ENCODE results near the gene KIF2C. TPM values are rescaled to one million over a fixed set of nuclear protein-coding genes. Genes with fewer than 3 reads are reported as not detected.

Gene KIF2C
- polyA plus RNA-seq, 3 donors = 0.13 to 0.29 (median 0.24) TPM

GRCh38 chr1:44717653-44718052 is 22.0 kb upstream of the KIF2C start:
- no peaks in the 10 kb centered on the region for H3K36me3 Mint-ChIP-seq
- WGBS (ENCODE audit: insufficient coverage) = no CpG with 5 or more reads among the region's 1 CpG
- Histone ChIP-seq H3K4me3 (replicated peaks in 1 of 3; ENCODE audit: low read depth in 2 of 3, low read length in 3 of 3) (no peak overlapping the region), H3K36me3 (replicated peaks in 1 of 2; ENCODE audit: control insufficient read depth in 1 of 2, insufficient read depth in 2 of 2, low read length in 2 of 2) (no peaks in the 10 kb centered on the region), H3K9ac (ENCODE audit: insufficient read depth, low read length, poor library complexity, severe bottlenecking) (no peak overlapping the region), H3K4me1 (ENCODE audit: control insufficient read depth in 1 of 2, insufficient read depth in 2 of 2, low read length in 2 of 2) (peaks cover 24 to 40% of the 10 kb centered on the region in 2 donors), H4K20me1 (ENCODE audit: insufficient read depth, low read length) (no peaks in the 10 kb centered on the region), H3K27ac (ENCODE audit: low read depth in 1 of 2, low read length in 2 of 2) (no peak overlapping the region), H3K4me2 (replicated peaks; ENCODE audit: extremely low read depth, low read length, poor library complexity, severe bottlenecking) (no peak overlapping the region), H3K9me3 (replicated peaks in 1 of 2; ENCODE audit: control insufficient read depth in 1 of 2, insufficient read depth in 1 of 2, low read length in 2 of 2) (no peaks in the 10 kb centered on the region), H3K27me3 (ENCODE audit: control insufficient read depth in 2 of 2, insufficient read depth in 2 of 2, low read length in 2 of 2) (no peaks in the 10 kb centered on the region), H3K79me2 (ENCODE audit: insufficient read depth, low read length) (no peaks in the 10 kb centered on the region), H2AFZ (ENCODE audit: insufficient read depth, low read depth, low read length, poor library complexity, severe bottlenecking) (no peak overlapping the region)
- H3K4me1 Mint-ChIP-seq = peaks cover 45% of the 10 kb centered on the region
- H3K4me3 Mint-ChIP-seq = no peak overlapping the region
- peaks cover 4 to 12% (median 4%) of the 10 kb centered on the region in 3 donors for H3K27me3 Mint-ChIP-seq (ENCODE audit: low read depth in 3 of 3)
- TF ChIP-seq CTCF (IDR thresholded peaks at IDR 0.05) = no peak
- no peak for DNase-seq
- peaks cover 0 to 2% (median 0%) of the 10 kb centered on the region in 7 donors for H3K9me3 Mint-ChIP-seq
- H3K27ac Mint-ChIP-seq = no peak overlapping the region
- intact Hi-C loops (cut with micrococcal nuclease) = no loop called here

GRCh38 chr1:44718091-44718490 is 21.5 kb upstream of the KIF2C start:
- Histone ChIP-seq H3K4me3 (replicated peaks in 1 of 3; ENCODE audit: low read depth in 2 of 3, low read length in 3 of 3) (no peak overlapping the region), H3K4me1 (ENCODE audit: control insufficient read depth in 1 of 2, insufficient read depth in 2 of 2, low read length in 2 of 2) (peaks cover 28 to 45% of the 10 kb centered on the region in 2 donors), H3K79me2 (ENCODE audit: insufficient read depth, low read length) (no peaks in the 10 kb centered on the region), H3K36me3 (replicated peaks in 1 of 2; ENCODE audit: control insufficient read depth in 1 of 2, insufficient read depth in 2 of 2, low read length in 2 of 2) (no peaks in the 10 kb centered on the region), H3K4me2 (replicated peaks; ENCODE audit: extremely low read depth, low read length, poor library complexity, severe bottlenecking) (no peak overlapping the region), H4K20me1 (ENCODE audit: insufficient read depth, low read length) (no peaks in the 10 kb centered on the region), H3K9ac (ENCODE audit: insufficient read depth, low read length, poor library complexity, severe bottlenecking) (no peak overlapping the region), H2AFZ (ENCODE audit: insufficient read depth, low read depth, low read length, poor library complexity, severe bottlenecking) (no peak overlapping the region), H3K27me3 (ENCODE audit: control insufficient read depth in 2 of 2, insufficient read depth in 2 of 2, low read length in 2 of 2) (no peaks in the 10 kb centered on the region), H3K9me3 (replicated peaks in 1 of 2; ENCODE audit: control insufficient read depth in 1 of 2, insufficient read depth in 1 of 2, low read length in 2 of 2) (no peaks in the 10 kb centered on the region), H3K27ac (ENCODE audit: low read depth in 1 of 2, low read length in 2 of 2) (no peak overlapping the region)
- H3K27me3 Mint-ChIP-seq (ENCODE audit: low read depth in 3 of 3) = peaks cover 4 to 9% (median 4%) of the 10 kb centered on the region in 3 donors
- H3K4me1 Mint-ChIP-seq = peaks cover 48% of the 10 kb centered on the region
- no peak overlapping the region for H3K4me3 Mint-ChIP-seq
- no peak overlapping the region for H3K27ac Mint-ChIP-seq
- WGBS (ENCODE audit: insufficient coverage) = 100% methylated on average over 6 of the region's 6 CpGs
- peaks cover 0 to 2% (median 0%) of the 10 kb centered on the region in 7 donors for H3K9me3 Mint-ChIP-seq
- no peaks in the 10 kb centered on the region for H3K36me3 Mint-ChIP-seq
- intact Hi-C loops (cut with micrococcal nuclease) = no loop called here
- DNase-seq = no peak
- no peak for TF ChIP-seq CTCF (IDR thresholded peaks at IDR 0.05)

Measured in CD14-positive monocyte (primary cell).